Gastrocnemius medialis (tissue), 4 donors: Measurements from ENCODE around the gene TDRD6. TPM values are rescaled to one million over a fixed set of nuclear protein-coding genes. Genes with fewer than 3 reads are reported as not detected.

ENCODE experiments used
- ATAC-seq, 2 donors: fragments of 150-250 bp; one replicate each; pipeline ENCODE4 v1.9.1; 2016
- DNase-seq, 2 donors: peaks; one replicate each; pipeline ENCODE4 v3.0.0-alpha.2; 2019
- H3K27ac ChIP-seq, 4 donors: fragments of 200-600 bp; sonication (generic); 1 replicate in 1 of 4; 2 replicates in 3 of 4; pipeline ENCODE4 v1.5.1; 2016 to 2018; ENCODE audit warnings: mild to moderate bottlenecking in 2 of 4, moderate library complexity in 1 of 4
- H3K27me3 ChIP-seq, 3 donors: fragments of 200-600 bp; sonication (generic) in 2 of 3; 1 replicate in 1 of 3; 2 replicates in 2 of 3; pipeline versions ENCODE4 v1.5.1 to v1.6.0; 2016 to 2019; ENCODE audit warnings: mild to moderate bottlenecking in 1 of 3, moderate library complexity in 1 of 3
- H3K36me3 ChIP-seq, 2 donors: fragments of 200-600 bp; sonication (generic) in 1 of 2; one replicate each; pipeline ENCODE4 v1.5.1; 2017 to 2018
- H3K4me1 ChIP-seq, 2 donors: fragments of 200-600 bp; sonication (generic) in 1 of 2; one replicate each; pipeline ENCODE4 v1.5.1; 2016 to 2017; ENCODE audit warnings: mild to moderate bottlenecking in 2 of 2
- H3K4me3 ChIP-seq, 4 donors: fragments of 200-600 bp; sonication (generic) in 3 of 4; 1 replicate in 1 of 4; 2 replicates in 3 of 4; pipeline ENCODE4 v1.5.1; 2016 to 2019; ENCODE audit warnings: mild to moderate bottlenecking in 2 of 4
- H3K9me3 ChIP-seq, 3 donors: fragments of 200-600 bp; sonication (generic) in 2 of 3; 1 replicate in 1 of 3; 2 replicates in 2 of 3; pipeline ENCODE4 v1.5.1; 2016 to 2019
- CTCF ChIP-seq, 5 experiments: fragments of 450-650 bp in 3 of 5; fragments of 200-600 bp in 2 of 5; sonication (generic) in 2 of 5; IDR thresholded peaks in 4 of 5; conservative IDR thresholded peaks in 1 of 5; 1 replicate in 4 of 5; 2 replicates in 1 of 5; pipeline ENCODE4 v1.5.1; 2016 to 2019; ENCODE audit warnings: antibody characterized with exemption in 5 of 5, mild to moderate bottlenecking in 3 of 5, moderate library complexity in 3 of 5
- POLR2A ChIP-seq, 2 donors: fragments of 450-650 bp; IDR thresholded peaks; one replicate each; pipeline ENCODE4 v1.6.1; 2017; ENCODE audit warnings: antibody characterized with exemption in 2 of 2, mild to moderate bottlenecking in 2 of 2, moderate library complexity in 2 of 2
- in situ Hi-C, 4 donors: fragments of 200-750 bp; cut with MboI; loops; one replicate each; pipeline versions ENCODE4 v1.15.0 to v1.8.0; 2017; ENCODE audit warnings: low sequenced_read_pairs in 4 of 4
- intact Hi-C: fragments of 100-400 bp; cut with DNase I; formaldehyde crosslinking; loops from one replicate; pipeline ENCODE4 v1.15.1; 2023; ENCODE audit warnings: low total_unique reads
- total RNA-seq, 4 donors: library from RNA; depleted of rRNA; stranded (reverse); fragments of >200 nt; gene quantifications; one replicate each; pipeline versions ENCODE4 v1.1.0 to v1.2.3, GENCODE V29; 2016

Gene TDRD6
- total RNA-seq, 4 donors from 2014 or later, result 0.03 to 1.7 (median 0.07) TPM

GRCh38 chr6:46655803-46656202 lies 31.9 kb upstream of the TDRD6 start:
- H3K27ac ChIP-seq, result no peak overlapping the region
- ATAC-seq (no peak), DNase-seq (no peak)
- peaks cover 25% of the 10 kb centered on the region in 2 donors for H3K4me1 ChIP-seq
- no peak overlapping the region for H3K4me3 ChIP-seq
- peaks cover 0 to 20% of the 10 kb centered on the region in 2 donors for H3K36me3 ChIP-seq
- H3K9me3 ChIP-seq, result no peaks in the 10 kb centered on the region
- in situ Hi-C loops (no loop called here), intact Hi-C loops (loop anchor here (10.0 kb wide), 1 partner anchor 561 kb away; no protein-coding TSS in a partner anchor)
- no peaks in the 10 kb centered on the region for H3K27me3 ChIP-seq
- TF ChIP-seq CTCF (IDR thresholded peaks at IDR 0.05 in 4 of 5, conservative IDR thresholded peaks at IDR 0.05 in 1 of 5) (no peak), POLR2A (IDR thresholded peaks at IDR 0.05) (no peak)

GRCh38 chr6:46657642-46658041 lies 30.0 kb upstream of the TDRD6 start:
- peaks cover 0 to 28% of the 10 kb centered on the region in 2 donors for H3K36me3 ChIP-seq

GRCh38 chr6:46661483-46661882 lies 26.2 kb upstream of the TDRD6 start:
- ATAC-seq (no peak), DNase-seq (no peak)
- no peaks in the 10 kb centered on the region for H3K9me3 ChIP-seq
- TF ChIP-seq CTCF (IDR thresholded peaks at IDR 0.05 in 4 of 5, conservative IDR thresholded peaks at IDR 0.05 in 1 of 5) (no peak), POLR2A (IDR thresholded peaks at IDR 0.05) (no peak)
- in situ Hi-C loops, result no loop called here
- H3K4me3 ChIP-seq, result no peak overlapping the region
- intact Hi-C loops, result no loop called here
- peaks cover 0 to 43% of the 10 kb centered on the region in 2 donors for H3K36me3 ChIP-seq
- no peak overlapping the region for H3K27ac ChIP-seq
- H3K4me1 ChIP-seq, result no peaks in the 10 kb centered on the region
- H3K27me3 ChIP-seq, result no peaks in the 10 kb centered on the region

More at GRCh38 chr6:46657642-46658041, 30.0 kb upstream of the TDRD6 start:
- intact Hi-C loops (loop anchor here (10.0 kb wide), 1 partner anchor 563 kb away; no protein-coding TSS in a partner anchor), in situ Hi-C loops (no loop called here)
- no peak for DNase-seq
- no peak overlapping the region for H3K4me3 ChIP-seq
- H3K27me3 ChIP-seq, result no peaks in the 10 kb centered on the region
- no peak overlapping the region for H3K27ac ChIP-seq
- H3K9me3 ChIP-seq, result no peaks in the 10 kb centered on the region
- TF ChIP-seq CTCF (IDR thresholded peaks at IDR 0.05 in 4 of 5, conservative IDR thresholded peaks at IDR 0.05 in 1 of 5) (no peak), POLR2A (IDR thresholded peaks at IDR 0.05) (no peak)
- peaks cover 13 to 18% of the 10 kb centered on the region in 2 donors for H3K4me1 ChIP-seq
- ATAC-seq, result no peak

GRCh38 chr6:46667377-46667776 lies 20.3 kb upstream of the TDRD6 start:
- TF ChIP-seq CTCF (IDR thresholded peaks at IDR 0.05 in 4 of 5, conservative IDR thresholded peaks at IDR 0.05 in 1 of 5) (no peak), POLR2A (IDR thresholded peaks at IDR 0.05) (no peak)
- DNase-seq, result no peak
- H3K27me3 ChIP-seq, result no peaks in the 10 kb centered on the region
- H3K4me1 ChIP-seq, result no peaks in the 10 kb centered on the region
- no peak for ATAC-seq
- no peak overlapping the region for H3K27ac ChIP-seq
- no peak overlapping the region for H3K4me3 ChIP-seq
- in situ Hi-C loops (no loop called here), intact Hi-C loops (no loop called here)
- no peaks in the 10 kb centered on the region for H3K9me3 ChIP-seq
- H3K36me3 ChIP-seq, result peaks cover 0 to 35% of the 10 kb centered on the region in 2 donors

- intact Hi-C loops, result no loop called here
- peaks cover 0 to 16% of the 10 kb centered on the region in 2 donors for H3K36me3 ChIP-seq
- TF ChIP-seq POLR2A (IDR thresholded peaks at IDR 0.05), result no peak
- no peak for TF ChIP-seq CTCF (IDR thresholded peaks at IDR 0.05 in 4 of 5, conservative IDR thresholded peaks at IDR 0.05 in 1 of 5)
Observed at GRCh38 chr6:46674410-46674809, 13.3 kb upstream of the TDRD6 start.

More at GRCh38 chr6:46674410-46674809, 13.3 kb upstream of the TDRD6 start:
- Histone ChIP-seq H3K4me3 (no peak overlapping the region), H3K27me3 (no peaks in the 10 kb centered on the region), H3K27ac (no peak overlapping the region), H3K4me1 (no peaks in the 10 kb centered on the region), H3K9me3 (no peaks in the 10 kb centered on the region)
- ATAC-seq (no peak), DNase-seq (no peak)
- in situ Hi-C loops, result no loop called here
